GM15510 (cell line): Measurements from ENCODE around the gene CAMKMT.

Source experiments
- POLR2A ChIP-seq: IDR thresholded peaks from 3 replicates; pipeline ENCODE4 v1.6.1; 2011; ENCODE audit warnings: borderline replicate concordance; ENCODE audit not compliant: insufficient read length; ENCODE audit errors: extremely low read depth

Gene CAMKMT

DNA sequence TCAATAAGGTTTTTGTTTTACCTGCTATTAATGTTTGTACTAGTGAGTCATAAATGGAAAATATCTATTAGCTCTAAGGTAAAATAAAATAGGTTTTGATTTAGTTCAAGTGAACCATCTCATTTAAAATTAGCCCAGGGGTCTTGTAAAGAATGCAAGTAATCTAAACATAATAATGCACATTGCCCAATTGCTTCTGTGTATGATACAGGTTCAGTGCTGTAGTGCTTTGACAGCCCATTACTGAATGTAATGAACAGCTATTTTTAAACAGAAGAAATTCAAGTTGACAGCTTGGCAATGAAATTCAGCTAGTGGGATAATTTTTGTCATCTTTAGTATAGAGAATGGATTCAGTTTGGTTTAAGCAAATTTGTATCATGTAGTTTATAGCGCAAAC lies 91.5 kb downstream of the CAMKMT start:
- no peak for TF ChIP-seq POLR2A

DNA sequence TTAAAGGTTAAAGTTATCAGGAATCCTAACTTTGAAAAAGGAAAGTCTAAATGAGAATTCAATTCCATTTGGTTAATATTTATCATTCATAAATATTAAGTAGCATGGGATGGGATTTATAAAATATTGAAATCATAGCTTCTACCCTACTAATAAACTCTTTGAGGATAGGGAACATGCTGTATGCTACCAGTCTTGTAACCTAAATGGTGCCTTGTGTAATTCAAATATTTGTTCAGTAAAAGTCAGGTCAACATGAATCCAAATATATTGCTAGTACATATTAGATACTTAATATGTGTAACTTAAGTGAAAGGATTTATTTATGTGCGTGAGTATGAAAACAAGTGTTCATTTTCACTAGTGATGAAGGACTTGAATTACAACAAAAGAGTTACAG lies 94.1 kb downstream of the CAMKMT start:
- TF ChIP-seq POLR2A = no peak

DNA sequence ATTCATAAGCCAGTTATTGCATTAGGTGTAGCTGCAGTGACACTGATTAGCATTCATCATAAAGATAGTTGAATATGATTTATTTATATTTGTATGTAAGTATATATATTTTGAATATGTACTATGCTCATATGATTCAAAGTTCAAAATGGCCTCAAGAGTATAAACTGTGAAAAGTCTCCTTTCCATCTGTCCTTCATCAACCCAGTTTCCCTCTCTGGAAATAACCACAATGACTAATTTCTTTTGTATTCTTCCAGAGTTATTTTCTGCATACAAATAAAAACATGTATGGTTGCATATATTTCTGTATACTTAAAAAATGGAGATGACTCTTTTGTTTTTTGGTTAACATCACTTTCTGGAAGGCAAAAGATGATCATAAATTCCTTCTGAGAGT lies 95.2 kb downstream of the CAMKMT start:
- no peak for TF ChIP-seq POLR2A

DNA sequence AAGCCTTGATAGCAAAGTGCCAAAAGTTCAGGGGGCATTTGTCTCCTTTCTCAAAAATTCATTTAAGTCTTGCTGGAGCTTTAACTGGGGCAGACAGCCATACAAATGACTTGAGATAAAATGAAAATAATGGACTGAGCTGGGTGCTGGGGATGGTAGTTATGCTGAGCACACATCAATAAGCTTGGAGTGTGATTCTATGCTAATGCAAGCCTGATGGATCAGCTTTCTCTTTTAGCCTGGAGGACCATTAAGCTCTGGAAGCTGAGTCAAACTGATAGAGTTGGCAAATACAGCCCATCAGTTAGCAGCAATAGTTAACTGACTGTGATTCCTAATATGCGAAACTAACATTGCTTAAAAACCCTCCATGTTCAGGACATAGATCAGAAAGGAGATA lies 98.0 kb downstream of the CAMKMT start:
- no peak for TF ChIP-seq POLR2A

DNA sequence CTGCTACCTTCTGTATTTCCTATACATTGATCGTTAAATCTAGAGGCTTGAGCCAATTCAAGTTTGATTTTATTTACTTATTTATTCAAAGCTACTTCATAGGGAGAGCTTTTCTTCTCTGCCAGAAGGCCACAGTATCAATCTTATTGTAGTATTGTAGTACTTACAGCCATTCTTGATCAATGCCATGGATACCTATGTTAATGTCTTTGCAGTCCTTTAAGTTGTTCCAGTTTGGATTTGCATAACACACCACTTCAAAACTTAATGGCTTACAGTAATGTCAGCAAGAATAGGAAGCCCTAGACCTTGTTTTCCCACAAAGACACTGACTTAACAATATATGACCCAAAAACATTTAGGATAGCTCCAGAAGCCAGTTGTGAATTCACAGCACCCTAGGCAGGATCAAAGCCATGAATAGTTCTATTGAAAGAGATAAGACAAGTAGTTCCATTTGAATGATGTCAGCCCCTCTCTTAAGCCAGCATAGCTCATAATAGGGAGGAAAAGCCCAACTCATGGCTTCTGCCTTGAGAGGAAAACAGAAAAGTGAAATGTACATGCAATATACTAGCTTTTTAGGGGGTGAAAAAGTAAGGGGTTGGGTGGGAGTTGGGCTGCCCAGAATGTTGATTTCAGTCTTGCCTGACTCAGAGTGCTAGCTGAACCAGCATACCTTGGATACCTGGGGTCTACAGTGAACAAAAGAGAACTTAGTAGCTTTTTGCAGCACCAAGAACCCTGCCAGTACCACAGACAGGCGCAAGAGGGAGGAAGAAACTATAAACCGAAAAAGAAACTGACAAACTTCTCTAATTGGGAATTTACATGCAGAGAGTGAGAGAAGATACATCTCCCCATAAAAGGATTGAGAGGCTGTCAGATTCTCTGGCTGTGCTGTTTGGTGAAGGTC lies 101.4 kb downstream of the CAMKMT start:
- TF ChIP-seq POLR2A = no peak

DNA sequence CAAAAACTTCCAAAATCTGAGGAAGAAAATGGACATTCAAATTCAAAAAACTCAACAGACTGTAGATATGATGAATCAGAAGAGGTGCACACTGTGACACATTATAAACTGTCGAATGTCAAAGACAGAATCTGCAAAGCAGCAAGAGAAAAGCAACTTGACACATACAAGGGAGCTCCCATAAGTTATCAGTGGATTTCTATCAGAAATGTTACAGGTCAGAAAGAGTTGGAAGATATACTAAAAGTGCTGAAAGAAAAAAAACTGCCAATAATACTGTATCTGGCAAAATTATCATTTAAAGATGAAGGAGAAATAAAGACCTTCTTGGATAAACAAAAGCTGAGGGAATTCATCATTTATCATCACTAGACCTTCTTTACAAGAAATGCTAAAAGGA lies 102.7 kb downstream of the CAMKMT start:
- no peak for TF ChIP-seq POLR2A

DNA sequence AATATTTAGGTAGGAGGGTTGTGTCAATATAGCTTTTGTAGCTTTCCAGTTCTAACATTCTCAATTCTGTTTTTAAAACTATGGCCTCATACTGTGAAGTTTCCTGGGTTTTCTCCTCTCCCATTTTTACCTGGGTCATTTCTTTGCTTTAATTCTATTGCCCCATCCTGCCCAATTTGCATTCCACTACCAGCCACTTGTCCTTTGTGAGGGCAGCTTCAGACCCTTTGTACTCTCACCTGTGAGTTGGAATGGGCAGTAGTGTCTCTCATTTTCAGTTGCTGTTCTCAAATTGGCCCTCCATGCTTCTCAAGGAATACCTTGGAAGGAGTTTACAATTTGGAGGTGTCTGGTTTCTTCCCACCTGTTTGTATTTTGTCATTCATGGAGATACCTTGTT lies 108.4 kb downstream of the CAMKMT start:
- TF ChIP-seq POLR2A = no peak

DNA sequence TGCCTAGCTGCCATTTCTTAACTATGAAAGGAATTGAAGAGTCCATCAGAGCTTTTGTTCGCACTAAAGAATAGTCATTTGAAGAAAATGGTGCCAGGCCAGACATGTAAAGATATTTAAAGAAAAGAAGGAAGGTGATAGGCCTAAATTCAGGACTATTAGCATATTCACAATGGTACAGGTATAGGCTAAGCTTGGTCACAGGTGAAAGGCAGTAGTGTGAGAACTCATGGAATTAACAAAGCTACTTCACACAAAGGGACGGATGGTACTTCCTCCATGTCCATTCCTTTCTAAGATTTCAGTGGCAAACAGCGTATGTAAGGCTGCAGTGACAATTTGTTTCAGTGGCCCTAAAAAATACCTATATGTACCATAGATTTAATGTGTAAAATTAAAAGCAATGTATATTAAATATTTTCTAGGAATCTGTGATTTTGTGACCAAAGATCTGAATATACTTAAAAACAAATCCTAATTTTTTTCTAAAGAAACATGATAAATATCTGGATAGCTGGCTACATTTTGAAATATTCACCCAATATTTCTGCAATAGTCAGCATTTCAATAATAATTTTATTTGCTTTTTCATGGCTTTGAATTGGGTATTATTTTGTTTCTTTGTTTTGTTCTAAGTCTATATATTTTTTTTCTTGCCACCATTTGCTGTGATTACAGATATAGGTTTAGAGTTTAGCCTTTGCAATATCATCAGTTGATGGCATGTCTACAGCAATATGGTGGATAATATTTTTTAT lies 116.1 kb downstream of the CAMKMT start:
- TF ChIP-seq POLR2A = no peak

DNA sequence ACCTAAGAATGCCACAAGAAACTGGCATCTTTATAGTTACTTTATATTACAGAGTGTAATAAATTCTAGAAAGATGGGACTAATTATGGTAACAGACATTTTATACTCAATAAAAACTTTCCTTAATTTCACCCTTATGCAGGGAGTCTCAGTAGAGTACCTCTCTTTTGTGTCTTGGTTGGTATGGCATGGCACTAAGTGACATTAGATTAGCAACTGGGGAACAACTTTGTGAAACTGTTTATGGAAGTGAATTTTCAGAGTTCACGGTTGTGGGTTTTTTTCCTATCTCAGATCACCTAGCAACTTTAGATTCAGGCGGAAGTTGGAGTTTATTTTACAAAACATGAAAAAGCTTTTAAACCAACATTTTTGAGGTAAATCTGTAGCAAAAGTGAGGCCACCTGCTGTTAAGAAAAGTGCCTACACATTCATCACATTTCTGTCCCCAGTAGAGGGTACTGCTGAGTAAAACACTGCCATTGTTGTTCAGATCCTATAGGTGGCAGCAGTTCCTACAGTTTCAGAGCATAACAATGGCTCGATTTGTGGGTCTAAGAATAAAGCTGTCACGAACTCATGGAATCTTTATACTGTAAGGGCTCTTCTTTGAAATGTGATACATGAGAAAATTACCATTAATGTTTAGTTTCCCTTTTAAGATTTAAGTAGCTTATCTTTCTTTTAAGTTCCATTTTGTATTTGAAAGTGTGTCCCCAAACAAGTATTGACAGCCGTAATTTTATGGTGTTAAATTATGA lies 117.6 kb downstream of the CAMKMT start:
- no peak for TF ChIP-seq POLR2A

DNA sequence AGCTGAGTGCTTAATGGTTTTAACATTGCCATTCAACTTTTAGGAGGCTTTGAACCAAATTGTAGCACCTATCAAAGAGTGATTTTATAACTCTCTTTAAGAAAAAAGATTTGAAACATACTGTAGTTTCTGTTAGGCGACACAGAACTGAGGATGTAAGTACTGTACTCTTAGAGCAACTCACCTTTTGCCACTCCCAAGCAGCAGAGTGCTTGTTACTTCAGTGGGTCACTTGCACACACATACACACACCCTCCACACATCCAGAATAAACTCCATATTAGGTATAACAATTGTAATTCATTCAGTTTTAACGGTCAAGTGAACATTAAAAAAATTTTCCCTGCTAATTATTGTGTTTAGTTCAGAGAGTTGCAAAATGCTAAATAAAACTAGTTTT lies 118.3 kb downstream of the CAMKMT start:
- no peak for TF ChIP-seq POLR2A

DNA sequence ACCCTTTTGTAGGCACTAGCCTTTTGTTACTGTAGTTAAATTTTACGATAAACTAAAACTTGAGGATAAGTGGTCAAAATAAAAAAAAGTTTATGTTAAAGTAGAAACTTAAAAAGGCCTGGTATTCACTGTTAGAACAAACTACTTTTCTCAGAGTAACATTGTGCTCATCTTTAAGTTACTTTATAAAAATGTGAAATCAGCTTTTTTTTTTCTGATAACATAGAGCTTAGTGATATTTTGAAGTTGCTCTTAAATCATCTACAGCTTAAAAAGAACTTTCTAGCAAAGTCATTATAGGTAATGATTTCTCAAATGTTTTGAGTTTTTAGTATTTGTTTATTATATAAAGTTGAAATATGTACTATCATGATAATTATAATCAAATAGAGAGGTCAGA lies 125.3 kb downstream of the CAMKMT start:
- no peak for TF ChIP-seq POLR2A

DNA sequence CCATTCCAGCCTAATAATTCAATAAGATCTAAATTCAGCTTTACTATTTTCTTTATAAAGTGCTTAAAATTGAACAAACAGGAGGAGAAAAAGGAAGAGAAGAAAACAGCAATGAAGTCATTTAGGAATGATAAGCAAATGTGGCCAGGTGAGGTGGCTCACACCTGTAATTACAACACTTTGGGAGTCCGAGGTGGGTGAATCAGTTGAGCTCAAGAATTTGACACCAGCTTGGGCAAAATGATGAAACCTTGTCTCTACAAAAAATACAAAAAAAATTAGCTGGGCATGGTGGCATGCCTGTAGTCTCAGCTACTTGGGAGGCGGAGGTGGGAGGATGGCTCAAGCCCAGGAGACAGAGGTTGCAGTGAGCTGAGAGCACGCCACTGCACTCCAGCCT lies 129.0 kb downstream of the CAMKMT start:
- no peak for TF ChIP-seq POLR2A

DNA sequence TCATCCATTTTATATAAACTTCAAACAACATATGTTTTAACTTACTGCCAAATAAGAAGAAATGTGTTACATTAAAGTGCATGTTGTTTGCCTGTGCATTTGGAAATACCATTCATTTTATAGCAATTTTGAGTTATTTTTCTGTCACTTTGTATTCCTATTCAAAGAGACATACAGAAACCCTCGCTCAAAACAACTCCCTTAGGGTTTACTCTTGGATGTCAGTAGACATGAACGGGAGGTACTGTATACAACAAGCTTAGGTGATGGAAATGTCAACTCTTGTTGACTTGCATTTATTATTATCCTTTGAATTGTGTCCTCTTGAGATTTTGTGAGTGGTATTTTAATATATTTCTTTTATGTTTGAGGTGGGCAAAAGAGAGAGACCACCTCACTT lies 132.3 kb downstream of the CAMKMT start:
- TF ChIP-seq POLR2A = no peak

DNA sequence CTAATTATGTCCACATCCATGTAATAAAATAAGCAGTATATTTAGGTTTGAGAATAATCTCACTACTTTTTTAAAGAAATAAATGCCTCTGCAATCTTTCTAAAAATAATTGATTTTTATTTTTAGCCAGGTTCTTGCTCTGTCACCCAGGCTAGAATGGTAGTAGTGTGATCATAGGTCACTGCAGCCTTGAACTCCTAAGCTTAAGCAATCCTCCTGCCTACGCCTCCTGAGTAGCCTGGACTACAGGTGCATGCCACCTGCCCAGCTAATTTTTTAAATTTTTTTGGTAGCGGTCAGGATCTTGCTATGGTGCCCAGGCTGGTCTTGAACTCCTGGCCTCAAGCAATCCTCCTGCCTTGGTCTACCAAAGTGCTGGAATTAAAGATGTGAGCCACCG lies 133.3 kb downstream of the CAMKMT start:
- TF ChIP-seq POLR2A = no peak

DNA sequence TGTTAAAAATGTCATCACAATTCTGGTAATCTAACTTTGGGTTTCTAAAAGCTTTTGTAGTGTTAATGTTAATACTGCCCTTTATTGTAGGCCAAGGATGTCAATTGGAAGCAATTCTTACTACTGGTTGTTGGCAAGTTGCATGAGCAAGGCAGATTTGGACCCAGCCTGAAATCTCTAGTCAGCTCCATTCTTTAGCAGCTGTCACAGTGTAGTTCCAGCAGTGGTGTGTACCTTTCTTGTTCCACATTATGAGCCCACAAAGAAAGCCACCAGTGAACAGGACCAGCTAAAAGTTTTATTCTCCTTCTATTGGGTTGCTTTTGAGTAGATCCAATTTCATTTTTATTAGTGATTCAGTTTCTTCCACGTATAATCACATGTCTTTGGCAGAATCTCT lies 133.8 kb downstream of the CAMKMT start:
- no peak for TF ChIP-seq POLR2A

DNA sequence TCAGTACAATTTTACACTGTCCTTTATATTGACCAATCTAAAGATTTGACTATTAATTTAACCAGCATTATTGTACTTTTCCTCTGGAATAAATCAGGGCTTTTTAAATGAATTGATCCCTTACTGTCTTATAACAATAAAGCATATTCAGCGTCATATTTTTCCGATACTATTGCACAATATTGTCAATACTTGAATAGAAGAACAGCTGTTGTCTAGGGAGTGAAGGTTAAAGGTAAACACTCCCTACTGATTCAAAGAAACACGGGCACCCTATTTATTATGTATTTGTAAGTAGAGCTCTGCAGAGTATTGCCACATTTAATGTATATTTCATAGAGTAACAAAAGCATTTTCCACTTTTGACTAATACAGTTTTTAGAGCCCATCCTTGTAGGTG lies 134.4 kb downstream of the CAMKMT start:
- no peak for TF ChIP-seq POLR2A

DNA sequence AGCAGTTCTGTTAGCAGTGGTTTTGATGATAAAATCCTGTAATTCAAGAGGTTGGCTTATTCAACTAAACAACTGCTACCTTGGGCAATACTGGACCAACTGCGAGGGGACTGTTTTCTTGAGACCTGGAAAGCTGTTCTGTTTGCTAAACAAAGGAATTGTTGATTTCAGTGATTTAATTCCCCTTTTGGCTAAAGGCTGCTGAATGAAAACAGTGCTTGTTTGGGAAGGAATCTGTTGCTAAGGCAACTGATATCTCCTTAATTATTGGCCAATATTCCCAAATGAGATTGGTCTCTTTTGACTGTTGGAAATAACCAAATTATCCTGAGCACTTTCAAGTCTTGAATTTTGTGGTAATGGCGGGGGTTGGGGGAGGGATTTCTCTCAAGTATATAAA lies 136.8 kb downstream of the CAMKMT start:
- no peak for TF ChIP-seq POLR2A
